ENCODE results near the gene CAMKK2.

DNA sequence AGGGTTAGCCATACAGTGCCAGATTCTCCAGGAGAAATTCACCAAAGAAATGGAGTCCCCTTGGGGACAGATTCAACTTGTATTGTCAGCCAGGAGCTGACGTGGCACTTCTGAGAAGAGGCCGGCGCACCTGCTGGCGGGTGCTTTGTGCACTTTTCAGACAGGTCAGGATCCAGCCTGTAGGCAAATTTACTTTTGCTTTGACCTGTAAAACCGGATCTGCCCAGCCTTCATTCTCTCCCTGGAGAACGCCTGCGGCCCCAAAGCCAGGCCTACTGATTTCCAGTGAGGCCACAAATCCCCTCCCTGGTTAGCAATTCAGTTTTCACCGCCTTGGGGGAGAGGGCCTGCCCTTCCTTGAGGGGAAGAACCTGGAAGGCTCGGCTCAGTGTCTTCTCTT, 69.2 kb downstream of the CAMKK2 start:
- TF ChIP-seq CTCF (IDR thresholded peaks at IDR 0.05) (no peak), POLR2A (IDR thresholded peaks at IDR 0.05) (no peak), EP300 (IDR thresholded peaks at IDR 0.05) (no peak)
